Right hindlimb (tissue), 1 donor: ENCODE data around the gene CCDC17.

ENCODE experiments used
- DNase-seq: peaks from one replicate; pipeline ENCODE4 v3.0.0-alpha.2; 2018

The CCDC17 gene

DNA sequence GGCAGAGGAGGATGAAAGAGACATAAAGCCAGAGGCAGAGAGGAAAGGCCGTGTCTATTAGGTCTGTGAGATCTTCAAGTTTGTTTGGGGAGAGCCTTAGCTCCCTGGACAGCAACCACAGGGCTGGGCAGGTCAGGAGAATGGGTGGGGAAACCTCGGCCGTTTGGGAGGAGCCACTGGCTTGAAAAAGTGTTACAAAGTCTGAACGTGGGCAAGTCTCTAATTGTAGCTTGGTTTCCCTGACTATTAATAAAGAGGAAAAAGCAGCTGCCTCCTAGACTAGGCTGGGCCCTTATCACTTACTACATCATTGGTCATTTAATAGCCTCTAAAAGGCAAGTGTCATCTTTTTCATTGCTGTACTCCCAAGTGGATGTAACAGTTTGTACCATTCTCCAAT lies at the start of gene CCDC17:
TSS of gene CCDC17 (minus strand) at position 83 of the 400 bp plus-strand sequence. CDS start 145 bp downstream, outside the sequence.
- no peak for DNase-seq

DNA sequence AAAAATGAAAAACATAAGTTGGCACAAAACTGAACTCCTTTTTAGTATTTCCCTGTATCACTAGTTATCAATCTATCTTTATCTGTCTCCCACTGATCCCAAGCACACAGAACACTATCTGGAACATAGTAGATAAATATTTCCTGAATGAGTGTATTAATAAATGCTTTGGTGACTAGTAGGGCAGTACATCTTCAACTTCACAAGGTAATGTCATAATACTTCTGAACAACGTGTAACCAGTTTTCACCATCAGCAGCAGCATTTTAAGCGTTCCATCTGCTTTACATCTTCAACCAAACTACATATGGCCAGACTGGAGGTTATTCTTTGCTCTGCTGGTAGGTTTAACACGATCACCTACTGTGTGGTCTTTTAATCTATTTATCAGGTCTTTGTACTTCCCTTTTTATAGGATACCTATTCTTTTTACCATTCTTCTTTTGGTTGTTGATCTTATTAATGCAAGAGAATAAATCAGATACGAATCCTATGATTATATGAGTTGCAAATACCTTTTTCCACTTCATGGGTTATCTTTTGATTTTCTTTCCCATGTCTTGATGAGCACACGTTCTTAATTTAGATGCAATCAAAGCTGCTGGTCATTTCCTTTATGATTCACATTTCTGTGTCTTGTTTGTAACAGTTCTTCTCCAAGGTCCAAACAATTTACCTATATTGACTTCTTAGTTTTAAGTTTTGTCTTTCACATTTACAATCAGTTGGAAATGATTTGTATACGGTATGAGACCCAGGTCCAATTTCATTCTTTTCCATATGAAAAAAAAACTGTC lies 46.2 kb upstream of the CCDC17 start:
- DNase-seq = no peak

DNA sequence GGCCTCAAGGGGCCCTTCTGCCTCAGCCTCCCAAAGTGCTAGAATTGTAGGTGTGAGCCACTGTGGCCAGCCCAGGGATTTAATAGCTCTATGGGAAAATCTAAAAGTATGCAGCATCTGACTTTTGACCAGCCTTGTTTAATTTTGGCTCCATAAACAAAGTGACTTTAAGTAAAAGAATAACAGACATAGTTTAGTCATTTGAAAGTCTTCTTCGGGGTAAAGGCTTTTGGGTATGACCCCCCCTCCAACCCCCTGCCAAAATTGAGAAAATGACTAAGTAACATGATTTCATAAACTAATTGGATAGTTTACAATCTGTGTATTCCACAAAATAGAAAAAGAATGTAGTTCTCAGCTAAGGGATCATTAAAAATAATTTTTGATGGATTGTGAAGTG lies 45.5 kb upstream of the CCDC17 start:
- DNase-seq = no peak

DNA sequence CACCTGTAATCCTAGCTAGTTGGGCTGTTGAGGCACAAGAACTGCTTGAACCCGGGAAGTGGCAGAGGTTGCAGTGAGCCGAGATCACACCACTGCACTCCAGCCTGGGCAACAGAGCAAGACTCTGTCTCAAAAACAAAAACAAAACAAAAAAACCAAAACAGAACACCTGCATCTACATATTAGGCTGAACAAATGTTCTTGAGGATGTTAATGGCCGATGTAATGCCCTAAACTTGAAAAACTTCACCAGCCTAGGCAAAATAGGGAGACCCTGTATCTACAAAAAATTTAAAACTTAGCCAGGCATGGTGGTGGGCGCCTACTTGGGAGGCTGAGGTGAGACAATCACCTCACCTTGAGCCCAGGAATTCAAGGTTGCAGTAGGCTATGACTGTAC lies 44.7 kb upstream of the CCDC17 start:
- DNase-seq = no peak

DNA sequence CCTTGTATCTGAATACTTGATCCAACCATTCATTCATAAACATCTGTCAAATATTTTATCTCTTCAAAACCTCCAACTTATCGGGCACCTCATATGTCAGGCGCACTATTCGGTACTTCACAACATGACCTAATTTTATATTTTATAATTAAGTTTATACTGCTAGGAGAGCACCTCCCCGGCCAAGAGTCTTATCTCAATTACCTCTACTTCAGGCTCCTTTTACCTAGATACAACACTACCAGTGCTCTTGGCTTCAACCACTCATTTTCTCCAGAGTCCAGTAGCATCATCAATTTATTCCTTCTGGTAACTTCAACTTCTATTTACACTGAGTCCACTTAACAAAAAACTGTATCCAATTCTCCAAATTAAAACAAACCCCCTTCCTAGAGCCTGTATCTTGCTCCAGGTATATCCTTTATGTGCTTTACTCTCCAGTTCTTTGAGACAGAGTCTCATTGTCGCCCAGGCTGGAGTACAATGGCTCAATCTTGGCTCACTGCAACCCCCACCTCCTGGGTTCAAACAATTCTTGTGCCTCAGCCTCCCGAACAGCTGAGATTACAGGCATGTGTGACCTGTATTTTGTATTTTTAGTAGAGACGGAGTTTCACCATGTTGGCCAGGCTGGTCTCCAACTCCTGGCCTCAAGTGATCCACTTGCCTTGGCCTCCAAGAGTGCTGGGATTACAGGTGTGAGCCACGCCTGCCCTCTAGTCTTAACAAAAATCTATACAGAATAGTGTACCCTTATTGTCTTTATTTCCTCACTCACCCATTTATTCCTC lies 43.7 kb upstream of the CCDC17 start:
- DNase-seq = no peak

DNA sequence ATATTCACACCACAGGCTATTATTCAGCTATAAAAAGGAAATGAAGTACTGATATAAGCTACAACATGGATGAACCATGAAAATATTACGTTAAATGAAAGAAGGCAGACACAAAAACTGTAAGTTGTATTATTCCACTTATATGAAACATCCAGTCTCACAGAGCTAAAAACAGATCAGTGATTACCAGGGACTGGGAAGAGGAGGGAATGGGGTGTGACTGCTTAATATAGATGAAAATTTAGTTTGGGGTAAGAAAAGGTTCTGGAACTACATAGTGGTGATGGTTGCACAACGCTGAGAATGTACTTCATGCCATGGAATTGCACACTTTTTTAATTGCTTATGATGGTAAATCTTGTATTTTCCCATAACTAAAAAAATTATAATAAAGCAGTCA lies 43.0 kb upstream of the CCDC17 start:
- no peak for DNase-seq

DNA sequence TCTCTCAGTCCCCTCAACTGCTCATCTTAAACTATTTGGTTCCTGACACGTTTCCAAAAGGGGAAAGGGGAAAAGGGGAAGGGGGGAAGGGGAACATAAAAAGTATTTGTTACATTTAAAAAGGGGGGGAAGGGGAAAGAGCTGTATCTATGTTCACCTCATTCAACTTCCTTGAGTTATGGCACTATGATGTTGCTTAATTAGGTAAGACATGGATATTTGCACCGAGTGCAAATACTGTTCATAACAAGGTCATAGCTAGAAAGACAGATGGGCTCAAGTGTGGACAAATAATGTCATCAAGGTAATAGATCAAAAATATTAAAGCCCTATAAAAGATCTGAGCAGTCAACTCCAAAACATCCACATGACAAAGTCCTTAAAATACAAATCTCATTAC lies 36.5 kb upstream of the CCDC17 start:
- DNase-seq = no peak

DNA sequence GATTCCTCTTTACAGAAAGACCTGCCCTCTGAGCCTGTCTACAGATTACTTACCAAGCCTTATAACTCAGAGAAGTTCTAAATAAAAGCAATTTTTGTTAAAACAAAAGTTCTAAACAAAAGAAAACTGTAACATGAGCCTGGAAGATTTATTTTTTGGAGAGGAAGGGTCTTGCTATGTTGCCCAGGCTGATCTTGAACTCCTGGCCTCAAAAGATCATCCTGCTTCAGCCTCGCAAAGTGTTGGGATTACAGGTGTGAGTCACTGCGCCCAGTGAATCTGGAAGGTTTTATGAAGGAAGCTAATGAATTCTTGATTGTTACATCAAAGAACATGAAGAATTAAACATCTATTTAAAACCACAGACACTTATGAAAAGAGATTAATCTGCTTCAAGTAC lies 35.4 kb upstream of the CCDC17 start:
- DNase-seq = no peak

DNA sequence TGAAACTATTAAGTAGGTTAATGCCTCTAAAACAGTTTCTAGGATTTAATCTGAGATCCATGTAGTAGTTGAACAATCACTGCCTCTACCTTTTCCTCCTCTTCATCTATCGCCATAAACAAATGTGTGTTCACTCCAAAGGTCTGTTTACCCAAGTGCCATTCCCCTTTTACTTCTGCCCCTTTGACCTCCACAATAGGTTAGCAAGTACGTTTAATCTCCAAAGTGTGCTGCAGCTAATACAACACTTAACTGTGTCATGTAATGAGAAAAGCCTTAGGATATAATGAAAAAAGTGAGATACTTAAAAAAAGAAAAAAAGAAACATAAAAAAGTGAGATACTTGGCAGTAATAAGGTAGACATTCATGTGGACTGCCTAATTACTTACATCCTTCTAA lies 34.3 kb upstream of the CCDC17 start:
- DNase-seq = no peak

DNA sequence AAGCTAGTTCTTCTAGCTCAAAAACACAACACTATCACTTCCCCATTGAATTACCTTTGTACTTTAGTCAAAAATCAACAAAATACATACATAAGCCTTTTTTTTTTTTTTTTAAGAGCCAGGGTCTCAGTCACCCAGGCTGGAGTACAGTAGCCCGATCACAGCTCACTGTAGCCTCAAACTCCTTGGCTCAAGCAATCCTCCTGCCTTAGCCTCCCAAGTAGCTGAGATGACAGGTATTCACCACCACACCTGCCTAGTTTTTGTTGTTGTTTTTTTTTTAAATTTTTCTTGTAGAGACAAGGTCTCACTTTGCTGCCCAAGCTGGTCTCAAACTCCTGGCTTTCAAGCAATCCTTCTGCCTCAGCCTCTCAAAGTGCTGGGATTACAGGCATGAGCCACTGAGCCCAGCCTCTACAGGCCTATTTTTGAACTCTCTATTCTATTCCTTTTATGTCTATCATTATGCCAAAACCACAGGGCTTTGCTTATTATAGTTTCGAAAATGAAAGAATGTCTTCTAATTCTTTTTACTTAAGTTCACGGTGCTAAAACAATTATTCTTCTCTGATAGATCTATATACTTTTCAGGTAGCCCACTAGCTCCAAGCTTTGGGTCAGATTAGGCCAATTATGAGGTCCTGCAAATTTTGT lies 32.8 kb upstream of the CCDC17 start:
- no peak for DNase-seq

DNA sequence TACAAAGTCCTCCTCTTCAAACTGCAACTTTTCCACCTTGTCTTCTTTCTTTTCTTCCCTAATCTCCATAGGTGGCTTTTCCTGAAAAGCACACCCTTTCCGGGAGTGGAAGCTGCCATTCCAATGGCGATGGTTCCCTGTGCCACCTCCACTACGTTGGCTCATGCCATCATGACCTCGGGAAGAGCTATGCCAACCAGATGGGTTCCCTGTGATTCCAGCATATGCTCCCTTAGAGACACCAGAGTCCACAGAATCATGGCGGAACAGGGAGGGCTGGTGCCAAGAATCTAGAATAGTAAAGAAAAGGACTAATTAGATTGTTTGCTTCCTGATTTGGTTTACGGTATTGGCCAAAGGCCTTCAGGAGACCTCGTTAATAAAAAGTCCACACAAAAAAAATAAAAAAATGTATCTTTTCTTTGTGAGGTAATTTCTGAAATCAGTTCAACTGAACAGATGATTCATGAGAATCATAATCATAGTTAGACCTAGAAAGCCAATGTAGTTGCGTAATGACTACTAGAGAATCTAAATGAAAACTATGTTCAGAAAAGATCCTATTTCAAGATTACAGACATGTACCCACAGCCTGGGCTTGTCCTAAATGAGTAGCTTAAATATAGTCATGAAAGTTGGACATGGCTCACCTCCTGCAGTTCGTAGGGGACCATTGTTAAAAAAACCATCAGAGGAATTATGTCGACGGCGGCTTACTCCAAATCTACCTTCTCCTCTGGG lies 30.9 kb upstream of the CCDC17 start:
- no peak for DNase-seq

DNA sequence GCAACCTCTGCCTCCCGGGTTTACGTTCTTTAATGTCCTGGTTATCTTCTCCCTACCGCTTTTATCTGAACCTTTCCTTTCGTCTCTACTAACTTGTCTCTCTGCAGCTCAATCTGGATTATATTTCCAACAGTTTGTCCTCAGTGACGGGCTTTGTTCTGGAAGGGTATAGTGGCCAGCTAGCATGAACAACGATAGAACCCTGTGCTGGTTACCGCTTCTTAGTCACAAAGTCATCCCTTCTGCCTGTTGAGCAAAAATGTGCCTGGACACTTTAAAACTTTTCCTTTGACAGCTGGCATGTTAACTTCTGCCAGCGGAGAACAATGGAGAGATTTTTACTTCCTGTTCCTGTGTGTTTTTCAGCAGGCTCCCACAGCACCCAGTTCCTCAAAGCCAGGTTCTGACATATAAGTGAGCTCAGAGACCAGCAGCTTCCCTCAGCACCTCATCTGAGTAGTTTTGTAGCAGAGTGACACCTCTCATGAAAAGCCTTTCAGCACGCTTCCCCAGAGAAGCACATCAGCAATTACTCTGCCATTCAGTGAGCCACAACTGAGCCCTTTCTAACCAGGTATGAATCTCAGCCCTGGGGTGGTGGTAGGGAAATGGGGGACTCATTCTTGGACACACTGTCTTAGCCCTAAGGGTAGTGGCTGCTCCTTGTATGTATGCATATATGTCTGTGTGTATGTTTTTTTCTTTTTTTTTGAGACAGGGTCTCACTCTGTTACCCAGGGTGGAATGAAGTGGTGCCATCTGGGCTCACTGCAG lies 23.6 kb upstream of the CCDC17 start:
- peak; percentile 26 for DNase-seq

DNA sequence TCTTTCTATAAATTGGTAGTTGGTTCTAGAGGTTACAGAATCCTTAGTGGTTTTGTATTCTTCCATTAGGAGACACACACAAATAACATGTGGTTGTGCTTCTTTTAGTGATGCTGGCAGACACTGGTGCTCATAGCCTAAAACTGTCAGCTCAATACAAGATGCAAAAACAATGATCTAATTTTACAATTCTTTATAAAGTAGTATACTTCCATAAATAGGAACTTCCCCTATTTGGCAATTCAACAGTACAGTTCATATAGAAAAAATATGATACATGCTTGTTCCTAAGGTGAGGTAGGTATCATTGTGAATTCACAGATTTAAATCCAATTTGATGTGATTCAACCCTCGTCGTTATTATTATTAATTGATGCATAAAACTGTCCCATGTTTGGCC lies 20.8 kb upstream of the CCDC17 start:
- no peak for DNase-seq

DNA sequence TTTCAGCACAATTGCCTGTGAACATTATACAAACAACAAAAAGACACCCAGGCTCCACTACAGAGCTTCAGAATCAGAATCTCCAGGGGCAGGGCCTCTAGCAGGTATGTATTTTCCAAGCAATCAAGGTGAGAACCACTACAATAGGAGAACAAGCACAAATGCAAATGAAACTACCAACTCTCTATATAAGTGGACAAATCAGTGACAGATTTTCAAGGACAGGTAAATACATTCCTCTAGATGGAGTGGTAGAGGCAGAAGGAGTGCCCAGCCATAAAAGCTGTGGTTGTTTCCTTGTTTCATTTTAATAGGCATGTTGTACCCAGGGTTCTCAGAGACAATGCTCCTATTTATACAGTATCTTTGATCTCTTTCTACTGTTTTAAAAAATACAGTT lies 20.1 kb upstream of the CCDC17 start:
- no peak for DNase-seq

DNA sequence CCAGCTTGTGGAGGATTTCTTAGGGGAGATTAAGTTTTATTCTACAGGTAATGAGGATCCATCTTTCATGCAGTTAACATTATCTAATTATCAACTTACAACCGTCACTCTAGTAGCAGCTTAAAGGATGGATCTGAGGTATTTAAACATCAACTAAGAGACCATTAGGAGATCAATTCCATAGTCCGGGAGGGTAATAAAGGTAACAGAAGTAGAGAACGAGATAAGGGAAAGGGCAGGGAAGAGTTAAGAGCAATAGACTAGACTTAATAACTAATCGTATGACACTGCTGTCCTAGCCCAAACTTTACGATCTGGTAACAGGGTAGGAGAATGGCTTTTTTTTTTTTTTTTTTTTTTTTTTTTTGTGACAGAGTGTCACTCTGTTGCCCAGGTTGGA lies 19.5 kb upstream of the CCDC17 start:
- DNase-seq = no peak

DNA sequence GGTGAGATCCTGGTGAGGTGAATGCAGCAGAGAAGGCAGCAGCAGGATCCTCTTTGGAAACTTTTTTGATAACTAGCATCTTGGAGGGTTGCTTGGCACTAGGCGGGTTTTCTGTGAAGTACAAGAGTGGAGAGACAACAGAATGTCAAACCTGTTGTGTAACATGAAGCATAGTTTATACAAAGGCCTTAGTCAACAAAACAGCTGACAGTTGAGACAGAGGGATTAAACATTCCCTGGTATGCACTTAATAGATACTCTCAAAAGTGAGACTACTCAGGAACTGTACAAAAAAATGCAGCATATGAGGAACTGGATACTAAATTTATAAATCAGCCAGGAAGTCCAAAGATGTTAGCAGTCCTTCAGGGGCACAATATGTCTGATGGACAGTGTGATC lies 16.4 kb upstream of the CCDC17 start:
- DNase-seq = no peak

DNA sequence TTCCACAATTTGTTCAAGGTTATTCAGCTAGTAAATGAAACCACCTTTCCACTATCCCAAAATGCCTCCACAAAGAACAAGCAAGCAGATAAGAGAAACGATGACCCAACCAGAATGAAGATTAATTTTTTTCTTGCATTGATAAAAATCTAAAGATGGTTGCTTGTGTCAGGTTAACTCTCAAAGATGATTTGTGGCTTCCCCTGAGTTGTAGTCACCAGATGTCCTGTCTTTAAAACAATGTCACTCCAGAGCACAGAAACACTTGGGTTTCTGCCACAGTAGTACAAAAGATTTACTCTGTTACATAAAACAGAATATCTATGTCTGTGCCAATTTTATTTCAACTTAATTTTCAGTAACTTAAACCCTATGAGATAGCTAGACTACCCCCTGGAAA lies 11.4 kb upstream of the CCDC17 start:
- DNase-seq = no peak

DNA sequence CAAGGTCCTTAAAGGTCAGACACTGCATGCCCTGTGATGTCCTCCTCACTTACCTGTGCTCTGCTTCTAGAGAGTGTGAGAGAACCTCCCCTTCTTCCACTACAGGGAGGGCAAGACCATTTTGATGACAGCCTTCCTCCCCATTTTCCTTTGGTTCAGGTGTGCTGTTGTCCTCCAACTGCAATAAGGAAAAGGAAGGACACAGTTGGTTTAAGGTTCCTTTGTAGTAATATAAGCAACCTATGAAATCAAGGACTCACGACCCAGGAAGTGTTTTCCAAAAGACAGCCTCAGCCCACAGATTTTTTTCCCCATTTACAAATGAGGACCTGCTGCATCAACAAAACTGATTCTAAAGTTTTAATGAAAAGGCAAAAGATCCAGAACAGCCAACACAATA lies 6.6 kb upstream of the CCDC17 start:
- DNase-seq = no peak

DNA sequence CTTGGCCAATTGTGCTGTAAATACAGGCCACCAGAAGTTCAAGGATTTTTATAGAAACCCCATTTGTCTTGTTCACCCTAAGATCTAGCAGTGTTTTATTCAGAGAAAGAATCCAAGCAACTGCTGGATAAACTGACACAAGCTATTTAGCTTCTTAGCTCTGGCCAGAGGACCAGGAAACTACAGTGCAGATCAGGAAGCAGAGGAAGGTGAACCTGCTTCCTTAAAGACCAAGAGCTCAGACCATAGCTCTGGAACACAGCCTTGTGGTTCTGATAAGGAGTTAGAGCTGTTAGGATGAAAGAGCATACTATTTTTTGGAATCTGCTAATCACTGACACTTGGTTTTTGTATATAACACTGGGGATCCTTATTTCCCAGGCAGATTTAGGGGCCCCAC lies 5.2 kb upstream of the CCDC17 start:
- DNase-seq = no peak

DNA sequence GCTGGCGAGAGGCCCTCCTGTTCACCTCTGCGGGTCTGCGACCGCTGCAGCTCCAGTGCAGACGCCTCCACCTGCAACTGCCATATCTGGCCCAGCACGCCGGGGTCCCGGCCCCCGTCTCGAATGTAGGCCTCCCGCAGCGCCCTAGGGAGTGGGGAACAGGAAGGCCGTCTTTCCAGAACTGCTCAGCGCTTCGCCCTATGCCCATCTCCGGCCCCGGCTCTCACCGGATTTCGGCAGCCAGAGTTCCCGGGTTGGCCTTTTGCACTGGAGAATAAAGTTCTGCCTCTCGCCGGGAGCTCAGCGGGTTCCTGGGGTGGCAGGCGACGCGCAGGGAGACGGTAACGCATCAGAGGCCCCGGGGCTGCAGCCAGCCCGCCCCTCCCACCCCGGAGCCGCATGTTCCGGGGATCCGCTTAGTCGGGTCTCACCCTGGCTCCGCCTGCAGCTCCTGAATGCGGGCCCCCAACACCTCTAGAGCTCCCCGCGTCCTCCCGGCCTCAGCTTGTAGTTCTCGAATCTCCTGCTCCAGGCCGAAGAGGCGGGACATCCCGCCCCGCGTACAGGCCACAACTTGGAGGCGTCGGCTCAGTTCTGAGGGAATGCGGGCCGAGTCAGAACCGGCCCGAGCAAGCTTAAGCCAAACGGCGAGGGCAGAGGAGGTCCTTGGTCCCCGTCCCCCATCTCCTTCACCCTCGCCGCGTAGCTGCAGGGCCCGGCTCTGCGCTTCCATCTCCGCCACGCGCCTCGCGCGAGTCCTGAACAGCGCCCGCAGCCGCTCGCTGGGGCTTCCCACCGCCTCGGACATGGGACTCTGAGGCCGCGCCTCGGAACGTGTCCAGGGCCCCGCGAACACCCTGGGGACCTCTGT lies 1.1 kb downstream of the CCDC17 start:
- peak; percentile 44 for DNase-seq

DNA sequence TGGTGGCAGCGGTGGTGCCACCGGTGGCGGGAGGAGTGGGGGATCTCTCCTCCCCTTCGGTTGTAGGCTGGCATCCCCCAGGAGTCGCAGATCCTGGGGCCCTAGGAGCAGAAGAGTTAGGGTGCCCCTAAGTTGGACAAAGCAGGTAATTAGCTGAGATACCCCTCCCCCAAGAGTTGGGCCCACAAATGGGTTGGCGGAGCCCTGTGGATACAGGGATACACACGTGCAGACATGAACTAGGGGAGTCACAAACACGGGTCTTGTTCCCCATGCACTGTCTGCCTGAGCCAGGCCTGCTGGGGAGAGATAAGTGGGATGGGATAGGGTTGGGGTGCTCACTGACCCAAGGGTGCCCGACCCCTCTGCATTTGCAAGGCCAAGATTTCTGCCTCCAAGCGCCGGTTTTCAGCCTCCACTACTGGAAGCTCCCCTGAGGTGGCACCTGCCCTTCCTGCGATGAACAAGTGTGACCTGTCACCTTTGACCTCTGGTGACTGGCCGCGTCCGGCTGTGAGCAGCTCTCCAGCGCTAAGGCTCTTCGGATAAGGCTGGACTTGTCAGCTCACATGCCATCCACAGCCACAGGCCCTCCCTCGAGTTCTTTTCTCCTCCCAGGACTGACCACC lies 1.8 kb downstream of the CCDC17 start:
- peak; percentile 23 for DNase-seq
